RPMI7951 (cell line): Measurements from ENCODE around the gene GPR6. TPM values are rescaled to one million over a fixed set of nuclear protein-coding genes. Genes with fewer than 3 reads are reported as not detected.

Experiments
- DNase-seq: peaks from one replicate; pipeline ENCODE4 v3.0.0-alpha.2; 2012; ENCODE audit warnings: low read depth
- total RNA-seq: library from RNA; depleted of rRNA; stranded (reverse); fragments of >200 nt; shearing (Covaris generic); gene quantifications from 2 replicates; pipeline ENCODE4 v1.2.3, GENCODE V29; 2014; rRNA removed

GPR6 gene
- total RNA-seq, 1 experiment from 2014 or later: not detected

DNA sequence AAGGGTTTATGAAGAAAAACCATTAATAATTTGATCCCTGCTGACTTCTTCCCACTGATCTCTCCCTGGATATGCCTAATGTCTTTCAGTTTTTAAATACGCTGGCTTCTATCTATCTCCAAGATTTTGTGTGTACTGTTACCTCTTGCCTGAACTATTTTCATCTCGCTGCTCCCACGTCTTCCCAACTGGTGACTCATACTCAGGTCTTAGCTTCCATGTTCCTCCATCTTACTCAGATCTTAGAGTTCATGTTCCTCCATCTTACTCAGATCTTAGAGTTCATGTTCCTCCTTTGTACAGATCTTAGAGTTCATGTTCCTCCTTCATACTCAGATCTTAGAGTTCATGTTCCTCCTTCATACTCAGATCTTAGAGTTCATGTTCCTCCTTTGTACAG, 21.6 kb downstream of the GPR6 start:
- no peak for DNase-seq

DNA sequence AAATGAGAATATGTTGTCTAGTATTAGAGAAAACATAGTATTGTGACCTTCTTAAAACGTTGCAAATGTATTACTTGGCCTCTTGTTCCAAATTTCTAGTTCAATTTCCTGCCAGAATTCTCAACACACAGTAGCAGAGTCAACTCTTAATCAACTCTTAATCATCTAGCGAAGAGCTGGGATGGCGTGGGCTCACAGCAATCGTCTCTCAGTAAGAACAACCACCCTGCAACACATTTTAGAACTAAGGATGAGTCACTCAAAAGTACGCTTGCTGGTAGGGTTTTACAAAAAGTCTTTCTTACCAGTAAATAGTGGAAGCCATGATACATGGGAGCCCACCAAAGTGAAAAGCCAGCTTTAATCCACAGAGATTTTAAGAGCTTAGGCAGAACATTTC, 24.6 kb downstream of the GPR6 start:
- no peak for DNase-seq

DNA sequence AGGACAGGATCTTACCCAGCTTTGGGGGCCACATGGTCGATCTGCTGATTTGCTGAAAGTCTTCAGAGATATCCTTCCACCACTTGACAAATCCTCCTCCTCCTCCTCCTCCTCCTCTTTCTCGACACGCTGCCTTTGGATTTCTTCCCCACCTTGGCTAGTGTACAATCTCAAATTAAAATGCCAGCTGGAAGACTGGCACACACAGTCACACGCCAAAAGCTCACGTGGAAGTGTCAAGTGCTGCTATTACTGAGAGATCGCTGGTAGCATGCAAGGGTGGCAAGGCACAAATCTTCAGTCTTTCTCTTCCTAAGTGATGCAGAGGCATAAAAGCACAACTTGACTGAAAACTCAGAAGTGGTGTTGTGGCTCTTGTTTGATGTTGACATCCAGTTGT, 35.3 kb downstream of the GPR6 start:
- DNase-seq: no peak

DNA sequence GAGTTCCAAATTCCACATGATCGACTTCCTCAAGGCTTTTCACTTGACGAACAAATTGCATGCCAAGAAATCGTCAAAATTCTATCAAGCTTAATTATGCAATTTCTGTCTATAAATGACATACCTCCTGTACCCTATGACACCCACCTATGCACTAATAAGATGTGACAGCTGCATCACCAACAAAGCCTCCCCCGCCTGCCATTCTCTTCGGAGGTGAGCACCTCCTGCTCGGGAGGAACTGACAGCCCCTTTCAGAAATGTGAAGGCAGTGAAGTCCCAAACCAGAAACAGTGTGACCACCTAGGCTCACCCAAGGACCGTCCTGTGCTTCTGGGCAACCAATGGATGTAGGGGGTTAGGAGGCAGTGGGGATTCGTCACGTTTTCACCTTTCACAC, 37.1 kb downstream of the GPR6 start:
- no peak for DNase-seq

- DNase-seq: no peak
Observed at GRCh38 chr6:110017306-110017705, 39.2 kb downstream of the GPR6 start.

DNA sequence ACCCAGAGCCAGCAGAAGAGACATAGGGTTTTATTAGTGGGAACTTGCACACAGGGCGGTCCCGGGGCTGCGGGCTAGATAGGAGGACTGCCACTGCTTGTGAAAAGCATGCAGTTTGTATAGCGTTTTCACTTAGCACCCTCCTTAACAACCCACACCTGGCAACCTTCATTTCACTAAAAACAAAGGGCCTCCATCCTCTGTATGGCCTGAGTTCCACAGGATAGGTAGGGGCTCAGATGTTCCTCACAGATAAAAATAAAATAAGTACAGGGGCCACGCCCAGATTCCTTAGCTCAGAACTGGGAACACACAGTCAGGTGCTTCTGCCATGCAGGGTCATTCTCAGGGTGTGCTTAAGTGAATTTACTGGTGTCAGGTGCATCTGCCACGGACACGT, 39.8 kb downstream of the GPR6 start:
- no peak for DNase-seq

DNA sequence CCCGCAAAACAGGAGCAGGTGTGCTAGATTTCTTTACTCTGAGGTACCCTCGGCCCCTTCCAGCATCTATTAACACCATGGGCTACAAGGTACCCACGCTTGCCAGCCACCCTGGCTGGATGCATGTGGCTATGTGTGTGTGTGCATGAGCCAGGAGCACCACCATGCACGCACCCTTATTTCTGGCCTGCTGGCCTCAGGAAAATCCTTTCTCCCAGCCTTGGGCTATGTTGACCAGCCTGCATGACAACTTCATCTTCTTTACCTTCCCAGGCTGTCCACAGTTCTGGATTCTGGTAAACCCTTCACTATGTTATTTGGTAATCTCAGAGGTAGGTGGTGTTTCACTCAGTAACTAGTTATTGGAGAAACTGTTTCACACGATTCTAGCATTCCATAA, 40.4 kb downstream of the GPR6 start:
- no peak for DNase-seq

DNA sequence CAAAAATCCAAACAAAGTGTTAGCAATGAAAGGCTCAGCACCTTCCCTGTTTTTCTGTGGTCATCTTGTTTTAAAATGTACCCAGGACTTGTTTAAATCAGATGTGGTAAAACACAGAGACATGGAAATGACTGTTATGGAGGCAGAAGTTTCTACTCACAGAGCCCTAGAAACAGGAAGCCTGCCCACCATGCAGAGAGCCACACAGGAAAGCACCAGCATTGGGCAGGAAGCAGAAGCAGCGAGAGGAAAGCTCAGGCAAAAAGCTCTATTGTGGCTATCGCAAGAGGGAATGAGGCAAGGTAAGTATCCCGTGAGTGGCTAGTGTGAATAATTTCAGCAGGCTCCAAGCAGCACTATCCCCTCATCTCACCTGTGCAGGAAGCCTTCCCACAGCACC, 42.8 kb downstream of the GPR6 start:
- no peak for DNase-seq

DNA sequence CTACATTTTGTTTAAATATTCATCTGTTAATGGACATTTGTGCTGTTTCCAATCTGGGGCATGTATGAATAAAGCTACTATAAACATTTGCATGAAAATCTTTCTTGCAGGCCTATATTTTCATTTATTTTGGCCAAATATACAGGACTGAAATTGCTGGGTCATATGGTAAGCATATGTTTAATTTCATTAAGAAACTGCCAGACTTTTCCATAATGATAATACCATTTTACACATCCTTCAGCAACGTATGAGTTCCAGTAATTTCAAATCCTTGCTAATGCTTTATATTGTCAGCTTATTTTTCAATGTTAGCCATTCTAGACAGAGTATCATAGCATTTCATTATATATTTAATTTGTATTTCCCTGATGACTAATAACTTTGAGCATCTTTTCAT, 51.0 kb downstream of the GPR6 start:
- DNase-seq: no peak

Other genes starting within 250 kb of the GPR6 start
- gene WASF1, start 201.4 kb downstream of the GPR6 start, total RNA-seq: 10.1 and 19.0 TPM in 2 replicates
- 24.2 and 25.5 TPM in 2 replicates for gene CDC40, start 202.1 kb downstream of the GPR6 start, total RNA-seq